Measurements from ENCODE around the gene SARNP.

Gene SARNP

DNA sequence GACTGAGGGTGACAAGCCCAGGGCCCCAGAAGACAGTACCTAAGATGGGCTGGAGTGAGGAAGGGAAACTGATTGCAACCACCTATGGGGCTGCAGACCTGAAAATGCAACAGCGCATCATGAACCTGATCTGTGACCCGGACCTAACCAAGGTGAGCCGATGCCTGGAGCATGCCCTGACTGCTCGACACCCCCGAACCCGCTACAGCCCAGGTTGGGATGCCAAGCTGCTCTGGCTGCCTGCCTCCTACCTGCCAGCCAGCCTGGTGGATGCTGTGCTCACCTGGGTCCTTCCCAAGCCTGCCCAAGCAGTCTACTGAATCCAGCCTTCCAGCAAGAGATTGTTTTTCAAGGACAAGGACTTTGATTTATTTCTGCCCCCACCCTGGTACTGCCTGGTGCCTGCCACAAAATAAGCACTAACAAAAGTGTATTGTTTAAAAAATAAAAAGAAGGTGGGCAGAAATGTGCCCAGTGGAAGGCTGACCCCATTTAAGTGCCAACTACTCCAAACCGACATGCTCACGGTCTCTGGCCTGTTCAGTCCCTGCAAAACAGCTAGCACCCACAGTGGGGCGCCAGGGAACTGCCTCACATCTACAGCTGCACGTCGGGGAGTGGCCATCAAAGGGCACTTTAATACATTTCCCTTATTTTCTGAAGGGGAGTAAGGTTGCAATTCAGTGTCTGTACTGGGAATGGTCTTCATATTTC is 93.1 kb downstream of the SARNP start:
- DNase-seq (ENCODE audit: low read depth), result peak; percentile 38

DNA sequence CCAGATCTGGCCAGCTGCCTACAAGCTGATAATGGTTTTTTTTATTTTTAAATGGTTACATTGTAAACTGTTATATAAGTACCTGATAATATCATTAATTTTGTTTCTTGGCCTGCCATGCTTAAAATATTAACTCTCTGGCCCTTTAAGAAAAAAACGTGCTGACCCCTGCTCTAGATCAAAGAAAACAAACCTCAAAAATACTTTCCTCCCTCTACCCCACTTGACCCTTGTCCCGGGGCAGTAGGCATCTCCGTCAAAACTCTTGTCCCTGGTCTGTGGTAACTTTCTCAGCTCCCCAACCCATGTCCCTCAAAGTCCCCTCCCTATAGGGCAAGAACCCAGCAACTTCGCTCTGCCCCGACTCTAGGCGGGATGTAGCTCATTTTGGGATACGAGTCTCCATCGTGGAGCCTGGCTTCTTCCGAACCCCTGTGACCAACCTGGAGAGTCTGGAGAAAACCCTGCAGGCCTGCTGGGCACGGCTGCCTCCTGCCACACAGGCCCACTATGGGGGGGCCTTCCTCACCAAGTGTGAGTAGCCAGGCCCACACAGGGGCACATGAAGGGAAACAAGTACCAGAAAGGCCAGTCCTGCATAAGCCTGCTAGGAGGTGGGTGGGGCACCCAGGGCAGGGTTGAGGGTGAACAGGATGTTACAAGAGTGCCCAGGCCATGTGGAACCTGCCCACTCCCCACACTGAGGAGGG is 93.9 kb downstream of the SARNP start:
- no peak for DNase-seq (ENCODE audit: low read depth)

DNA sequence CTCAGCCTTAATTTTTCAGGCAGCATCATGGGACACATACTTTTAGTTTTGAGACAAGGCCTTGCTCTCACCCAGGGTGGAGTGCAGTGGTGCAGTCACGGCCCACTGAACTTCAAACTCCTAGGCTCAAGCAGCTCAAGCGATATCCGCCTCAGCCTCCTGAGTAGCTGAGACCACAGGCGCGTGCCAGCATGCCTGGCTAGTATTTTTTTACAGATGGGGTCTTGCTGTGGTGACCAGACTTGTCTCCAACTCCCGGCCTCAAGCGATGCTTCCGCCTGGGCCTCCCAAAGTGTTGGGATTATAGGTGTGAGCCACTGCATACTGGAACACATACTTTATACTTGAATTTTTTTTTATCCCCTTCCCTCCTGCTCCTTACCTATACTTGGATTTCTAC is 94.6 kb downstream of the SARNP start:
- no peak for DNase-seq (ENCODE audit: low read depth)

GRCh38 chr12:55721601-55722213 is 95.8 kb downstream of the SARNP start:
- no peak for DNase-seq (ENCODE audit: low read depth)

DNA sequence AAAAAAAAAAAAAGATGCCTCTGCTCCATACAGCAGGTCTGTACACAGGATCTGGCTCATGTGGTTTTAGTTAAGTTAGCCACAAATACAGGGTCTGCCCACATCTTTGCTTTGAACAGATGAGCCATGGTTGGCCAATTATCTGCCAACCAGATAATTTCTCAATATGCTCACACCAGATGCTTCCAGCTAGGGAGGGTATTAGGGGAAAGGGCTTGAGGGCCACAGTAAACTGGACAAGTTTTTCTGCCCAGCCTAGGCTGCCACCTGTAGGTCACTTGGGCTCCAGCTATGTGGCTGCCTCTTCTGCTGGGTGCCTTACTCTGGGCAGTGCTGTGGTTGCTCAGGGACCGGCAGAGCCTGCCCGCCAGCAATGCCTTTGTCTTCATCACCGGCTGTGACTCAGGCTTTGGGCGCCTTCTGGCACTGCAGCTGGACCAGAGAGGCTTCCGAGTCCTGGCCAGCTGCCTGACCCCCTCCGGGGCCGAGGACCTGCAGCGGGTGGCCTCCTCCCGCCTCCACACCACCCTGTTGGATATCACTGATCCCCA is 96.6 kb downstream of the SARNP start:
- DNase-seq (ENCODE audit: low read depth), result no peak

DNA sequence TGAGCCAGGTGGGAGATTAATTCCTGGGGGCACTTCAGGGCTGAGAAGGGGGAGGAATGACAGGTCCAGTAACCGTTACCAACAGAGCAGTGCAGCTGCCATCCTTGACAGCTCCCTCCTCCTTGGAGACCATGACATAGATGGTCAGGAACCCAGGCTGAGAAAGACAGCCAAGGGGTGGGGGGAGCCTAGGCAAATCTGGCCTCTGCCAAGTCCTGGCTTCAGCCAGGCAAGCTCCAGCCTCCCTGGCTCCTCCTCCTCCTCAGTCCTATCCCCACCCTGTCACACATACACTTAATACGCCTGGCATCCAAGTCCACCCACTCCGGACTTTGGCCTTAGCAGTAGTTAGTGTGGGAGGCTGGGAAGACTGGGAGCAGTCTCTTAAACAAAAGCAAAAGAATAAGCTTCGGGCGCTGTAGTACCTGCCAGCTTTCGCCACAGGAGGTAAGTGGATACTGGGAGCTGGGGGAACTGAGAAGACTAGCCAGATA is 97.4 kb downstream of the SARNP start, which contains the start of gene RDH5:
RDH5 (plus strand) TSS at position 323 of the 494 bp plus-strand sequence. CDS start 792 bp downstream, outside the sequence.
- no peak for DNase-seq (ENCODE audit: low read depth)

- DNase-seq (ENCODE audit: low read depth), result no peak
Measured at GRCh38 chr12:55719371-55719770, 98.2 kb downstream of the SARNP start.

DNA sequence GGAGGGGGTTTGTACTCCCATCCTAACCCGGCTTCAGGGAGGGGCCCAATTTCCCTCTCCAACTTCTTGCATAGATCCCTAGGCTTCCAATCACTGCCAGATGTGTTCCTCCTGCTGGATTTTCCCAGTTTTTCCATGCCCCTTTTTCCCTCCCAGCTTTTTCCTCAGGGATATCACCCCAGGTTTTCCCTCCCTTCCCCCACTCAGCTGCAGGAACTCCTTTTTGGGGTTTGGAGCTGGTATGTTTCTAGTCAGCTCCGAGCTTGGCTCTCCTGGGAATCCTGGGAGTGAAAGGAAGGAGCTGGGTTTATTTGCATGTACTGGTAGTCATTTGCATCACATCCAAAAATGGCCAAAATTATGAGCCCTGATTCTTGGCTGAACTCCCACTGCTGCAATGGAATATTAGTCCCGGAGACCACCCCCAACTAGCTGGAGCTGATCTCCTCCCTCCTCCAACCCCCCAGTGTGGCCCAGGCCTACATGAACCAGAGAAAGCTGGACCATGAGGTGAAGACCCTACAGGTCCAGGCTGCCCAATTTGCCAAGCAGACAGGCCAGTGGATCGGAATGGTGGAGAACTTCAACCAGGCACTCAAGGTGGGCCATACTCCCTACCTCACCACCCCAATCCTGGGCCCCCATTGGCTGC is 98.8 kb downstream of the SARNP start:
- DNase-seq (ENCODE audit: low read depth), result no peak

- DNase-seq (ENCODE audit: low read depth), result no peak
Measured at GRCh38 chr12:55718015-55718414, 99.5 kb downstream of the SARNP start.

- DNase-seq (ENCODE audit: low read depth), result no peak
Measured at GRCh38 chr12:55717011-55718007, 100.2 kb downstream of the SARNP start.

- DNase-seq (ENCODE audit: low read depth), result no peak
Measured at GRCh38 chr12:55716582-55716957, 101.0 kb downstream of the SARNP start.

- DNase-seq (ENCODE audit: low read depth), result peak; percentile 90
Measured at GRCh38 chr12:55715833-55716581, 101.5 kb downstream of the SARNP start, which contains the start of gene BLOC1S1. BLOC1S1 (plus strand) TSS chr12:55716046; CDS start chr12:55716052, 6 bp downstream.

GRCh38 chr12:55715169-55715764 is 102.3 kb downstream of the SARNP start:
- DNase-seq (ENCODE audit: low read depth), result no peak

- no peak for DNase-seq (ENCODE audit: low read depth)
Measured at GRCh38 chr12:55713721-55714120, 103.8 kb downstream of the SARNP start.

GRCh38 chr12:55712700-55713415 is 104.7 kb downstream of the SARNP start:
- DNase-seq (ENCODE audit: low read depth), result no peak

GRCh38 chr12:55711786-55712553 is 105.6 kb downstream of the SARNP start:
- no peak for DNase-seq (ENCODE audit: low read depth)

DNA sequence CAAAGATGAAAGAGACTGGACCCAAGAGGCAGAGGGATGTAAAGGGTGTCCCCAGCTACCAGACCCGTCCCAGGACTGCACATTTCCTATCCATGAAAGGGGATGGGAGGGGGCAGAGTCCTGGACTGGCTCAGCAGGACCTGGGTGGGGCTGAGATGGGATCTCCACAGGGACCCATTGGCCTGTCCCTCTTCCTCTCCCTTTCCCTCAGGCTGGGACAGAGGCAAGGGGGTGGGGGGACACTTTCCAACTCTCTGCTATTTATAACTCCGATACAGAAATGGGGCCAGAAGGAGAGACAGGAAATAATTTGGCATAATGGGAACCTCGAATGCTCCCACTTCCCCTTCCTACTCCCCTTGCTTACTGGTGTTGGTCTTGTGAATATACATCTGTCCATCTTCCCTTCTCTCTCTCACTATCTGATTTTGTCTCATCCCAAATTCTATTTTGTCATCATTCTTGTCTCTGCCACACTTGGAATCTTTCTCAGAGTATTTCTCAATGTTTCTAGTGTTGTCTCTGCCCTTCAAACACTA is 108.8 kb downstream of the SARNP start:
- DNase-seq (ENCODE audit: low read depth), result no peak

Data from activated T-helper 9 cell treated with anti-CD3 and anti-CD28 coated beads, Interleukin-2, amount 50 U/mL, for 16 hours (primary cell).